ENCODE results near the gene USP13. TPM values are rescaled to one million over a fixed set of nuclear protein-coding genes. Genes with fewer than 3 reads are reported as not detected.

USP13 gene
- total and polyA plus RNA-seq, 2 experiments from 2014 or later: 6.0 to 8.2 TPM

DNA sequence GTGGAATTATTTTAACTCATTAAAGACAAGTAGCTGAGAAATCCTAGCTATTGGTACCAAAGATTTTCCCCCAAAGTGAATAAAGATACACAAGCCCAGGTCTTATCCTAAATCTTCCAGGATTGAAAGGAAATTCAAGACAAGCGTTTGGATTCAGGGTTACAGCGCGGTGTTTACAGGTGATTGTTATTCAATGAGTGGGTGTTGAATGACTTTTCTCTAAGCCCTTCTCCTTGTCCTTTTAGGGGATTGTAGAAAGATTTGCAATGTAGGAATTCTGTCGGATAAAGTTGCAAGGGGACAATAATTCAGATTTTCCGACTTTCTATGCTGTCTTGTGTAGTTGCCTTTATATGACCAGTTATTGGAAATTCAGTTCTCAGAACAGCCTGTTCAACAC, 57.2 kb downstream of the USP13 start:
- peaks cover 5% of the 10 kb centered on the region; the same call in 1 of the 2 replicates for H3K79me2 ChIP-seq (ENCODE audit: insufficient read depth)
- no peak overlapping the region for H3K4me2 ChIP-seq (ENCODE audit: unreplicated experiment)
- H3K9ac ChIP-seq: no peak overlapping the region
- H3K36me3 ChIP-seq (ENCODE audit: low read depth): peaks cover 4% of the 10 kb centered on the region; the same call in 1 of the 2 replicates
- WGBS, 2 experiments (ENCODE audit: low coverage in 1 of 2, low lambda C conversion rate in 2 of 2, missing lambda C conversion rate in 2 of 2): 89 to 91% methylated on average over 5 of the region's 5 CpGs
- H3K4me1 ChIP-seq (ENCODE audit: insufficient read depth): peaks cover 12% of the 10 kb centered on the region
- H4K20me1 ChIP-seq (ENCODE audit: insufficient read depth): no peaks in the 10 kb centered on the region
- H3K9me3 ChIP-seq (ENCODE audit: low read depth): no peaks in the 10 kb centered on the region
- no peak overlapping the region for H3K27ac ChIP-seq
- no peak overlapping the region for H2AFZ ChIP-seq
- H3K4me3 ChIP-seq: no peak overlapping the region
- TF ChIP-seq EZH2 (IDR thresholded peaks at IDR 0.05; ENCODE audit: insufficient read depth, poor library complexity, severe bottlenecking) (no peak), EZH2phosphoT487 (IDR thresholded peaks at IDR 0.05; ENCODE audit: insufficient read depth, low read depth) (no peak)
- no peaks in the 10 kb centered on the region for H3K27me3 ChIP-seq (replicated peaks; ENCODE audit: insufficient read depth)
- DNase-seq: no peak
- H3F3A ChIP-seq (ENCODE audit: insufficient read depth): no peaks in the 10 kb centered on the region
- no peaks in the 10 kb centered on the region for H3K9me2 ChIP-seq (ENCODE audit: insufficient read depth)
- in situ Hi-C loops (cut with MboI): no loop called here

DNA sequence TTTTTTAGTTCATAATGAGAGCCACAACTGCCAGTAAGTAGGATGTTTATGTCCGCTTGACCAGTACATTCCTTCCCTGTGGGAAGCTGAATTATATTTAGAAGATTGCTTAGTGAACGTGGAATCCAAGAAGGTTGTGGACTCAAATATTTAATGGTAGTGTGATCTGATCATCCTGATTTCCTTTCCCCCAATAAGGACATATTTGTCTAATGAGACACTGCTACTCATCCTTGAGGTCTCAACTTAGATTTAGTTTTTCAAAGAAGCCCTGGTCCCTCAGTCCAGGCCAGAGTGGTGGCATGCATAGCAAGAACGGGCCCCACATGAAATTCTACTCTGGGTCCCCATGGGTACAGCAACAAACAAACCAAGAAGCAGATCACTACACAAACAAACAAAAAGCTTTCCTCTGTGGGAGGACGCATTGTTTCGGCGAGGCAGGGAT, 60.8 kb downstream of the USP13 start:
- H3K79me2 ChIP-seq (ENCODE audit: insufficient read depth): peaks cover 5% of the 10 kb centered on the region; the same call in 1 of the 2 replicates
- peak; percentile 43 for DNase-seq
- H3K36me3 ChIP-seq (ENCODE audit: low read depth): no peaks in the 10 kb centered on the region
- peaks cover 26% of the 10 kb centered on the region for H3F3A ChIP-seq (ENCODE audit: insufficient read depth)
- TF ChIP-seq EZH2phosphoT487 (IDR thresholded peaks at IDR 0.05; ENCODE audit: insufficient read depth, low read depth) (no peak), EZH2 (IDR thresholded peaks at IDR 0.05; ENCODE audit: insufficient read depth, poor library complexity, severe bottlenecking) (no peak)
- 83% methylated on average over 6 of the region's 6 CpGs for WGBS, 2 experiments (ENCODE audit: low coverage in 1 of 2, low lambda C conversion rate in 2 of 2, missing lambda C conversion rate in 2 of 2)
- H4K20me1 ChIP-seq (ENCODE audit: insufficient read depth): no peaks in the 10 kb centered on the region
- no peak overlapping the region for H3K4me3 ChIP-seq
- peak overlapping the region; percentile 54 for H3K27ac ChIP-seq
- no peaks in the 10 kb centered on the region for H3K9me2 ChIP-seq (ENCODE audit: insufficient read depth)
- no peaks in the 10 kb centered on the region for H3K9me3 ChIP-seq (ENCODE audit: low read depth)
- H3K27me3 ChIP-seq (replicated peaks; ENCODE audit: insufficient read depth): no peaks in the 10 kb centered on the region
- no peak overlapping the region; the same call in 1 of the 2 replicates for H3K9ac ChIP-seq
- 0 out of 2 replicates have a peak overlapping the region, but pooled peaks have one; percentile 11 for H2AFZ ChIP-seq
- peaks cover 35% of the 10 kb centered on the region for H3K4me1 ChIP-seq (ENCODE audit: insufficient read depth)
- no peak overlapping the region for H3K4me2 ChIP-seq (ENCODE audit: unreplicated experiment)
- in situ Hi-C loops (cut with MboI): no loop called here

DNA sequence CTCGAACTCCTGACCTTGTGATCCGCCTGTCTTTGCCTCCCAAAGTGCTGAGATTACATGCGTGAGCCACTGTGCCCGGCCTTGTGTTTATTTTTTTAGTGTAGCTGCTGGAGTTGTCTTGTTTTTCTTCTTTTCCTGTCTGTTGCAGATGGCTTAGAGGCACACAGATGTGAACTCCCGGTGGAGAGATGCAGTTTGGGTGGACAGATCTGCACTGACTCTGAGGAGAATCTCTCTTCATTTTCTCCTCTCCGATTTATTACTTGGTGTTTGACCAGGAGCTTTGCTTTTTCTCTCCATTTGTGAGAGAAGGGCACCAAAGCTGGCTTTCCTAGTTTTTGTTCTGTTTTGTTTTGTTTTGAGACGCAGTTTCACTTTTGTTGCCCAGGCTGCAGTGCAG, 62.7 kb downstream of the USP13 start:
- H3K9me3 ChIP-seq (ENCODE audit: low read depth): no peaks in the 10 kb centered on the region
- no peak for DNase-seq
- WGBS, 2 experiments (ENCODE audit: low coverage in 1 of 2, low lambda C conversion rate in 2 of 2, missing lambda C conversion rate in 2 of 2): 78 to 86% methylated on average over 7 of the region's 7 CpGs
- no peaks in the 10 kb centered on the region for H3K36me3 ChIP-seq (ENCODE audit: low read depth)
- no peak overlapping the region for H2AFZ ChIP-seq
- no peak overlapping the region for H3K4me3 ChIP-seq
- H3K9ac ChIP-seq: no peak overlapping the region
- H3K79me2 ChIP-seq (ENCODE audit: insufficient read depth): peaks cover 6% of the 10 kb centered on the region; the same call in 1 of the 2 replicates
- no peaks in the 10 kb centered on the region for H3K27me3 ChIP-seq (replicated peaks; ENCODE audit: insufficient read depth)
- in situ Hi-C loops (cut with MboI): no loop called here
- no peak for TF ChIP-seq EZH2 (IDR thresholded peaks at IDR 0.05; ENCODE audit: insufficient read depth, poor library complexity, severe bottlenecking)
- no peak for TF ChIP-seq EZH2phosphoT487 (IDR thresholded peaks at IDR 0.05; ENCODE audit: insufficient read depth, low read depth)
- H3K9me2 ChIP-seq (ENCODE audit: insufficient read depth): no peaks in the 10 kb centered on the region
- no peaks in the 10 kb centered on the region for H4K20me1 ChIP-seq (ENCODE audit: insufficient read depth)
- peak overlapping the region; percentile 75; the same call in 1 of the 2 replicates for H3K27ac ChIP-seq
- H3K4me1 ChIP-seq (ENCODE audit: insufficient read depth): peaks cover 35% of the 10 kb centered on the region
- H3K4me2 ChIP-seq (ENCODE audit: unreplicated experiment): no peak overlapping the region
- H3F3A ChIP-seq (ENCODE audit: insufficient read depth): peaks cover 26% of the 10 kb centered on the region

DNA sequence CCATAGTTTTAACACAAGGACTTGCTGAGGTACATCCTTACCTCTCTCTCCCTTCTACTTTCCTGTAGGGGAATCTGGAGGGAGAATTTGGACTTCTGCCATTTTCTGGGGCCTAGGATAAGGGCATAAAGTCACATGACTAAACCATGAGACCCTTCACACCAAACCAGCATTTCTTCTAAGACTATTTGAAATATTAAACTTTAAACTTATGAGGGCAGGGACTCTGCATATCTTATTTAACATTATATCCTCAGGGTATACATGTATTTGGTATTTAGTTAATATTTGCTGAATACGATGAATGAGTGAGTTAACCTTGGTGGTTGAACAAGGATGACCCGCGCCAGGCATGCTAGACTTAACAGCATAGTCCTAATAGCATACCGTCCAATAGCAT, 63.4 kb downstream of the USP13 start:
- Histone ChIP-seq H3K9ac (peak overlapping the region; percentile 62), H3K4me3 (no peak overlapping the region), H3K9me3 (ENCODE audit: low read depth) (no peaks in the 10 kb centered on the region), H3K4me2 (ENCODE audit: unreplicated experiment) (peak overlapping the region; percentile 31), H3K9me2 (ENCODE audit: insufficient read depth) (no peaks in the 10 kb centered on the region), H3K27ac (peak overlapping the region; percentile 75), H4K20me1 (ENCODE audit: insufficient read depth) (no peaks in the 10 kb centered on the region), H3K27me3 (replicated peaks; ENCODE audit: insufficient read depth) (no peaks in the 10 kb centered on the region), H3K36me3 (ENCODE audit: low read depth) (no peaks in the 10 kb centered on the region), H2AFZ (no peak overlapping the region), H3F3A (ENCODE audit: insufficient read depth) (peaks cover 26% of the 10 kb centered on the region), H3K4me1 (ENCODE audit: insufficient read depth) (peaks cover 35% of the 10 kb centered on the region), H3K79me2 (ENCODE audit: insufficient read depth) (peaks cover 6% of the 10 kb centered on the region; the same call in 1 of the 2 replicates)
- TF ChIP-seq EZH2phosphoT487 (IDR thresholded peaks at IDR 0.05; ENCODE audit: insufficient read depth, low read depth): no peak
- no peak for TF ChIP-seq EZH2 (IDR thresholded peaks at IDR 0.05; ENCODE audit: insufficient read depth, poor library complexity, severe bottlenecking)
- 94 to 97% methylated on average over 4 of the region's 4 CpGs for WGBS, 2 experiments (ENCODE audit: low coverage in 1 of 2, low lambda C conversion rate in 2 of 2, missing lambda C conversion rate in 2 of 2)
- peak; percentile 21 for DNase-seq
- in situ Hi-C loops (cut with MboI): no loop called here

Measured in GM23248 (cell line).